Measurements from ENCODE around the gene TMEM163. TPM values are rescaled to one million over a fixed set of nuclear protein-coding genes. Genes with fewer than 3 reads are reported as not detected.

TMEM163 gene
- total RNA-seq, 2 donors from 2014 or later = 0.55 to 23.1 TPM

GRCh38 chr2:134417968-134418582, 300.7 kb downstream of the TMEM163 start:
- Histone ChIP-seq H3K4me1 (replicated peaks) (no peaks in the 10 kb centered on the region), H3K27me3 (replicated peaks; ENCODE audit: insufficient read depth) (no peaks in the 10 kb centered on the region), H3K27ac (no peak overlapping the region), H3K4me3 (no peak overlapping the region), H3K36me3 (no peaks in the 10 kb centered on the region), H3K9me3 (no peaks in the 10 kb centered on the region)
- intact Hi-C loops (cut with DNase I) = no loop called here
- WGBS = 82% methylated on average over 5 of the region's 5 CpGs
- TF ChIP-seq POLR2AphosphoS5 (IDR thresholded peaks at IDR 0.05) = no peak
- no peak for TF ChIP-seq CTCF (IDR thresholded peaks at IDR 0.05)
- TF ChIP-seq POLR2A (IDR thresholded peaks at IDR 0.05) = no peak
- no peak for DNase-seq (ENCODE audit: low spot score)

GRCh38 chr2:134416637-134417036, 302.2 kb downstream of the TMEM163 start:
- 88% methylated on average over 1 of the region's 1 CpG for WGBS
- intact Hi-C loops (cut with DNase I) = no loop called here
- TF ChIP-seq CTCF (IDR thresholded peaks at IDR 0.05) (no peak), POLR2AphosphoS5 (IDR thresholded peaks at IDR 0.05) (no peak)

GRCh38 chr2:134416018-134416417, 302.8 kb downstream of the TMEM163 start:
- TF ChIP-seq CTCF (IDR thresholded peaks at IDR 0.05) (no peak), POLR2AphosphoS5 (IDR thresholded peaks at IDR 0.05) (no peak), POLR2A (IDR thresholded peaks at IDR 0.05) (no peak)
- intact Hi-C loops (cut with DNase I) = no loop called here

More at GRCh38 chr2:134416637-134417036, 302.2 kb downstream of the TMEM163 start:
- DNase-seq (ENCODE audit: low spot score) = no peak
- Histone ChIP-seq H3K4me3 (no peak overlapping the region), H3K27ac (no peak overlapping the region), H3K9me3 (no peaks in the 10 kb centered on the region), H3K36me3 (no peaks in the 10 kb centered on the region), H3K4me1 (replicated peaks) (no peaks in the 10 kb centered on the region), H3K27me3 (replicated peaks; ENCODE audit: insufficient read depth) (no peaks in the 10 kb centered on the region)

GRCh38 chr2:134413912-134414311, 304.9 kb downstream of the TMEM163 start:
- H3K27me3 ChIP-seq (replicated peaks; ENCODE audit: insufficient read depth) = no peaks in the 10 kb centered on the region

More at GRCh38 chr2:134416018-134416417, 302.8 kb downstream of the TMEM163 start:
- no peaks in the 10 kb centered on the region for H3K9me3 ChIP-seq
- WGBS = 77% methylated on average over 2 of the region's 2 CpGs
- no peaks in the 10 kb centered on the region for H3K36me3 ChIP-seq
- no peak overlapping the region for H3K4me3 ChIP-seq
- DNase-seq (ENCODE audit: low spot score) = no peak
- no peaks in the 10 kb centered on the region for H3K27me3 ChIP-seq (replicated peaks; ENCODE audit: insufficient read depth)
- no peaks in the 10 kb centered on the region for H3K4me1 ChIP-seq (replicated peaks)
- no peak overlapping the region for H3K27ac ChIP-seq

More at GRCh38 chr2:134413912-134414311, 304.9 kb downstream of the TMEM163 start:
- no peaks in the 10 kb centered on the region for H3K9me3 ChIP-seq
- no peak overlapping the region for H3K4me3 ChIP-seq
- DNase-seq (ENCODE audit: low spot score) = no peak
- H3K27ac ChIP-seq = no peak overlapping the region
- WGBS = 51% methylated on average over 2 of the region's 2 CpGs
- intact Hi-C loops (cut with DNase I) = loop anchor here (5.0 kb wide), 2 partner anchors 37 to 527 kb away; no protein-coding TSS in a partner anchor
- TF ChIP-seq POLR2AphosphoS5 (IDR thresholded peaks at IDR 0.05) (no peak), CTCF (IDR thresholded peaks at IDR 0.05) (no peak), POLR2A (IDR thresholded peaks at IDR 0.05) (no peak)
- no peaks in the 10 kb centered on the region for H3K36me3 ChIP-seq
- H3K4me1 ChIP-seq (replicated peaks) = no peaks in the 10 kb centered on the region
